MM.1S (cell line): ENCODE data around the gene OR52H1.
"Not testable (repeated sequence)": the region's sequence is repeated elsewhere in the genome, so short reads cannot be mapped to it uniquely, and the experiment has no call there.

Source experiments
- EZH2phosphoT487 ChIP-seq: fragments of 300-600 bp; sonication (generic); IDR thresholded peaks from 2 replicates; pipeline ENCODE4 v1.6.1; 2018; ENCODE audit warnings: antibody characterized with exemption, low read length
- TF ChIP-seq, protein P1 (sequence below): fragments of 300-600 bp; sonication (generic); IDR thresholded peaks from 2 replicates; pipeline ENCODE4 v1.5.1; 2016; ENCODE audit warnings: antibody characterized with exemption, low read length, mixed read lengths

DNA sequence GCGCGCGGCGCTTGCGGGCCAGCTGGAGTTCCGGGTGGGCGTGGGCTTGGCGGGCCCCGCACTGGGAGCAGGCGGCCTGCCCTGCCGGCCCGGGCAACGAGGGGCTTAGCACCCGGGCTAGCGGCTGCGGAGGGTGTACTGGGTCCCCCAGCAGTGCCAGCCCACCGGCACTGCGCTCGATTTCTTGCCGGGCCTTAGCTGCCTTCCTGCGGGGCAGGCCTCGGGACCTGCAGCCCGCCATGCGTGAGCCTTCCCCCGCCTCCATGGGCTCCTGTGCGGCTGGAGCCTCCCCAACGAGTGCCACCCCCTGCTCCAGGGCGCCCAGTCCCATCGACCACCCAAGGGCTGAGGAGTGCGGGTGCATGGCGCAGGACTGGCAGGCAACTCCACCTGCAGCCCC is 41.6 kb upstream of the OR52H1 start:
- TF ChIP-seq EZH2phosphoT487 = not testable (repeated sequence)
- TF ChIP-seq, protein P1, sequence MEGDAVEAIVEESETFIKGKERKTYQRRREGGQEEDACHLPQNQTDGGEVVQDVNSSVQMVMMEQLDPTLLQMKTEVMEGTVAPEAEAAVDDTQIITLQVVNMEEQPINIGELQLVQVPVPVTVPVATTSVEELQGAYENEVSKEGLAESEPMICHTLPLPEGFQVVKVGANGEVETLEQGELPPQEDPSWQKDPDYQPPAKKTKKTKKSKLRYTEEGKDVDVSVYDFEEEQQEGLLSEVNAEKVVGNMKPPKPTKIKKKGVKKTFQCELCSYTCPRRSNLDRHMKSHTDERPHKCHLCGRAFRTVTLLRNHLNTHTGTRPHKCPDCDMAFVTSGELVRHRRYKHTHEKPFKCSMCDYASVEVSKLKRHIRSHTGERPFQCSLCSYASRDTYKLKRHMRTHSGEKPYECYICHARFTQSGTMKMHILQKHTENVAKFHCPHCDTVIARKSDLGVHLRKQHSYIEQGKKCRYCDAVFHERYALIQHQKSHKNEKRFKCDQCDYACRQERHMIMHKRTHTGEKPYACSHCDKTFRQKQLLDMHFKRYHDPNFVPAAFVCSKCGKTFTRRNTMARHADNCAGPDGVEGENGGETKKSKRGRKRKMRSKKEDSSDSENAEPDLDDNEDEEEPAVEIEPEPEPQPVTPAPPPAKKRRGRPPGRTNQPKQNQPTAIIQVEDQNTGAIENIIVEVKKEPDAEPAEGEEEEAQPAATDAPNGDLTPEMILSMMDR = not testable (repeated sequence)
